HG03095 (cell line): Measurements from ENCODE around the gene GTF2F1.
"Not testable (repeated sequence)": the region's sequence is repeated elsewhere in the genome, so short reads cannot be mapped to it uniquely, and the experiment has no call there.

ENCODE experiments used
- ATAC-seq: cut with Tn5 transposase; IDR thresholded peaks from one replicate; pipeline ENCODE4 v1.9.1; 2021; ENCODE audit warnings: moderate library complexity; ENCODE audit not compliant: unreplicated experiment

Gene GTF2F1

GRCh38 chr19:6359568-6360341 is 33.2 kb downstream of the GTF2F1 start:
- ATAC-seq = no peak

- no peak for ATAC-seq
Observed at GRCh38 chr19:6358003-6358402, 35.0 kb downstream of the GTF2F1 start.

- ATAC-seq = no peak
Observed at GRCh38 chr19:6357174-6357573, 35.8 kb downstream of the GTF2F1 start.

- not testable (repeated sequence) for ATAC-seq
Observed at GRCh38 chr19:6355321-6356040, 37.5 kb downstream of the GTF2F1 start.

- ATAC-seq = no peak
Observed at GRCh38 chr19:6354098-6354674, 38.8 kb downstream of the GTF2F1 start.

GRCh38 chr19:6352381-6353165 is 40.4 kb downstream of the GTF2F1 start:
- no peak for ATAC-seq

GRCh38 chr19:6350688-6351087 is 42.3 kb downstream of the GTF2F1 start:
- ATAC-seq = no peak

GRCh38 chr19:6349271-6349670 is 43.7 kb downstream of the GTF2F1 start:
- ATAC-seq = not testable (repeated sequence)

GRCh38 chr19:6343462-6343861 is 49.5 kb downstream of the GTF2F1 start:
- ATAC-seq = no peak

- no peak for ATAC-seq
Observed at GRCh38 chr19:6340493-6341201, 52.3 kb downstream of the GTF2F1 start.

- no peak for ATAC-seq
Observed at GRCh38 chr19:6334490-6335285, 58.3 kb downstream of the GTF2F1 start.

GRCh38 chr19:6333439-6333838 is 59.5 kb downstream of the GTF2F1 start, which contains the start of gene ACER1:
TSS of gene ACER1 (minus strand) at chr19:6333612. CDS start at chr19:6333551, 61 bp downstream.
- ATAC-seq = no peak
